HG03439 (cell line): Measurements from ENCODE around the gene LIN52.

Source experiments
- ATAC-seq: cut with Tn5 transposase; IDR thresholded peaks from one replicate; pipeline ENCODE4 v1.9.1; 2021; ENCODE audit warnings: mild to moderate bottlenecking, moderate library complexity; ENCODE audit not compliant: unreplicated experiment

LIN52 gene

DNA sequence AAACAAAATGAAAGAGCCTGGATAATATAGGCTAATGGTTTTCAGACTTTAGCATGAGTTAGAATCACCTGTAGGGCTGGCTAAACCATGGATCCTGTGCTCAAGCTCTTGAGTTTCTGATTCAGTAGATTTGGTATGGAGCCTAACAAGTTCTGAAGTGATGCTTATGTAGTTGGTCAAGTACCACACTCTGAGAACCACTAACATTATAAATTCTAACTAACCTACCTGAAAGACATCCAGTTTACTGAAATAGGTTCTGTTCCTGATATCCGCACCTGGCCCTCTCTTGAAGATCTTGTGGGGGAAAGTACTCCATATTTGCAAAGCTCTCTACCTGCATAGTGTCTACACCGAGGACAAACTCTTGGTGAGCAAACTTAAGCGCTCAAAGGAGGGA, 95.1 kb downstream of the LIN52 start:
- ATAC-seq = no peak

DNA sequence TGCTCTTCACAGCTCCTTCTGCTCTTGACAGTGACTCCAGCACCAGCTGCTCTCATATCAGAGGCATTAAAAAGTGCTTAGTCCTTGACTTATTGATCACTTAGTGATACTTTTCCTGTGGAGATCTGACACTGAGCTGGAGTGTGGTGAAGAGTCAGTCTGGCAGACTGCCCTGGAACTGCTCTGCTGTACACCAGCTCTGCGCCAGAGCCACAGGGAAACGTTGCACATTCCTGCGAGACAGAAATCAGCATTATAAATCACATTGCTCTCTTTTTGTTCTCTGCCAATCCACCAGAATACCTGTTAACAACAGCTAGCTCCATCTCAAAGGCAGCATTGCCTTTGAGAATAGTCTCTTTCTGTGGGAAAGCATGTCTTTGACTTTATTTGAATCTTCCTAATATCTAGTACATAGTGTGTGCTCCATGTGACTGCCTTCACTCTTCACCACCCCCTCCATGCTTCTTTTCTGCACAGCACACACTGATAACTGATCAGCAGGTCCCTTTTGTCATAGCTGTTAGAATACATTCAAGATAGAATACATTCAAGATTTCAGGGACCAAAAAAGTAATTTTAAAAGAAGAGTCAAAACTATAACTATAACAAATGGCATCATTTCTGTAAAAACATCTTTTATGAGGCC, 106.3 kb downstream of the LIN52 start:
- ATAC-seq = no peak

DNA sequence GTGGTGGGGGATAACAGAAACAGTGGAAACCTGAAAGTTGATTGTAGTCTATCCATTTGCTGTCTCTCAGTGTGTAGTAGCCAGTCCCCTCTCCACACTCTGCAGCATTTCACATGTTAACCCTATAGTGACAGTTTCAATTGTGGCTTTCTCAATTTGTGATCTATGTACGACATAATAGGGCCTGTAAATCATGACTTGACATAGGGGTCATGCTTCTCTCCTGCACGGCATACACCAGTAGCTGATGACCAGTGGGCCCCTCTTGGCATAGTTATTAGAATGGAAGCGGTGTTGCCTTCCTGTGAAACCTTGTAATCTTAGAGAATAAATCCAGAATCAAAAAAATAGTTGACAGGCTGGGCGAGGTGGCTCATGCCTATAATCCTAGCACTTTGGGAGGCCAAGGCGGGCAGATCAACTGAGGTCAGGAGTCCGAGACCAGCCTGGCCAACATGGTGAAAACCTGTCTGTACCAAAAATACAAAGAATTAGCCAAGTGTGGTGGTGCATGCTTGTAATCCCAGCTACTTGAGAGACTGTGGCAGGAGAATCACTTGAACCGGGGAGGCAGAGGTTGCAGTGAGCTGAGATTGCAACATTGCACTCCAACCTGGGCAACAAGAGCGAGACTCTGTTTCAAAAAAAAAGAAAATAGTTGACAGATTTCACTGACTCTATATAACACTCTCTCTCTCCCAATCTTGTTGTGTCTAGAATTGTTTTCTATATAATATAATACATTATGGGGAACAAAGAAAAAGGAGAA, 109.9 kb downstream of the LIN52 start:
- no peak for ATAC-seq

DNA sequence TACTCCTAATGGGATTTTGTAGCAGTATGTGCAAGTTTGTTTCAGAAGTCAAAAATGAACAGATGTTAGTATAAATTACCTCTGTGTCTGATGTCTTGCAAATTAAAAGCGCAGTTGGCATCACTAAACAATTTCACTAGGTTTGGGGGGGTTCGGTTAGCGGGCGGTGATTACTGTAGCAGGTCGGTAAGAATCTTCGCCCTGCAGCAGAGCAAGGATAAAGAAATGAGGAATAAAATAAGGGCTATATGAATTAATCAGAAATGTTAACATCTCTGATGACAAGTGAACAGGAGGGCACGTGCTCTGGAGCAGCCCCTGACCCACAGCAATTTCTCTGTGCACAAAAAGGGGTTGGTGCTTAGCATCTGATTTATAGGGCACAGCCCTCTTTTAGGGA, 110.9 kb downstream of the LIN52 start:
- no peak for ATAC-seq

DNA sequence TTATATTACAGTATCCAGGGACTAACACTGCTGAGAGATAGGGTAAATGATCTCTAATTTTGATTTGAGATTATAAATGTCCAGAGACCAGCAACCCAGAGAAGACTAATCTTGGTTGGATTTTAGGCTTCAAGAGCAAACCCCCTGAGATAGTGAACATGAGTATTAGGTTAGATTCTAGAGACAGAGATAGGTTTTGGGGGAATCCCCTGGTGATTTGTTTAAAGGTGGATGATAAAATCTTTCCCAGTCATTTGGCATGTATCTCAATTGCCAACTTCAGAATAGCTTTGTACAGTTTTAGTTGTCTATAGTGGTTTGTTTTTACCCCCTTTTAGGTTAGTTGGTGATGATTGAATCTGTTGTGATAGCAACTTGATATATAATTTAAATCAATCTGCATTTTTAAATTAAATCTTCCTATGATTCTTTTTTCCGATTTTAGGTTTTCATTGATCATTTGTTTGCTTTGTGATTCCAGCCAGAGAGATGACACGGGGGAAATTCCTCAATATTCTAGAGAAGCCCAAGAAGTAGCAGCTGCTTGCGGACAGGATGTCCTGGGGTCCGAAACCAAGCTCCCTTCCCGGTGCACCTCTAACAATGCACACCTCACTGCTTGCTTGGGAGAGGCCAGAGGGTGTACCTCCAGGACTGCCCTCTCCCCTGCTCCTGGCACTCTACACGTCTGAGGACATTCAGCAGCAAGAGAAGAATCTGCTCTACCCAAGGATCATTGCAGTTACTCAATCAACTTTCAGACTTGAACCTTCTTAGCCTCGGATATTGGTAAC, 113.9 kb downstream of the LIN52 start:
- no peak for ATAC-seq

DNA sequence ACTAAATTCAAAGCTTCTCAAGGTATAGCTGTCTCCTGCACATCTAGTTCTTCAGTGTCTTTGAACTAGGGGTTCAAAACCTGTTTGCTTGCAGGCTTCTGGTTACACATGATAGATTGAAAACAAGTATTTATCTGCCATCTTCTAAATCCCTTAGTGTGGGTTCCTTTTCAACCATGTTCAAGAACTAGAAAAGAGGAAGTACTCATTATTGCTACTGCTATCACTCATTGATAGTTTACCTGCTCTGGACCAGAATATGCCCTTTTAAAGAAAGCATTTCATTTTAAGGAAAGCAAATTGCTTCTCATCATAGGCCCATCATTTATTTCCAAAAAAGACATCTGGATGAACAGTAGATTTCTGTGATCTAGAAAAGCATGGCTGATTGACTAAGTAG, 117.4 kb downstream of the LIN52 start:
- no peak for ATAC-seq

DNA sequence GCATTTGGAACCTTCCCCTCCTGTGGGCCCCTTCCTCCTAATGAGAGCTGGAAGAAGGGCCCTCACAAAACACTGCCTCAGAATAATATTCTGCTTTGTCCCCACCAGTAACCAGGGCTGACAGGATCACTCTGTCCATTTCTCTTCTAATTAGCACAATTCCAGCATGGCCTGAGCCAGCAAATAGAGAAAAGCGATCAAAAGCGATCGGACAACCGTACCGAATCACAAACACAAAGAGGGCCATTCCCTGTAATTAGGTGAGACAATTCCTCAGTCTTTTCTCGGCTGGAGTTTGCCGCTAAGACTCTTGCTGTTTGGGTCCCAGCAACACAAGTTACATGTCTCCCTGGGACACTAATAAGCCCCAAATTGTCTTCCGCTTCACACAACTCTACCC, 118.9 kb downstream of the LIN52 start:
- no peak for ATAC-seq

DNA sequence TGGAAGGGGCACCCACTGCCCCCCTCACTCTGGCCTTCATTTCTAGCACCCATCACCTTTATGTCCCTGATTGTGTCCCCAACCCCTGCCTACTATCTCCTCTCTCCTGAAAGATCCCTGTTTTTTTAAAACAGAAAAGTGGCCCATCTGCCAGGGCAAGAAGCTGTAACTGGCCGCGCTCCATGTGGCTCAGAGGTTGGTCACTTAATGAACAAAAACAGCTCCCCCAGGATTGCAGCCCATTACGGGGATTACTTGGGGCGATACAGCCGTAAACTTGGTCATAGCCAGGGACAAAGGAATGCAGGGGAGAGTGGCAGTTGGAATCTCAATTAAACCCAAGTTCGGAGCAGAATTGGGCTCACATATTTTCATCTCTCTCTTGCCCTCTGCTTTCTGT, 119.7 kb downstream of the LIN52 start:
- no peak for ATAC-seq

DNA sequence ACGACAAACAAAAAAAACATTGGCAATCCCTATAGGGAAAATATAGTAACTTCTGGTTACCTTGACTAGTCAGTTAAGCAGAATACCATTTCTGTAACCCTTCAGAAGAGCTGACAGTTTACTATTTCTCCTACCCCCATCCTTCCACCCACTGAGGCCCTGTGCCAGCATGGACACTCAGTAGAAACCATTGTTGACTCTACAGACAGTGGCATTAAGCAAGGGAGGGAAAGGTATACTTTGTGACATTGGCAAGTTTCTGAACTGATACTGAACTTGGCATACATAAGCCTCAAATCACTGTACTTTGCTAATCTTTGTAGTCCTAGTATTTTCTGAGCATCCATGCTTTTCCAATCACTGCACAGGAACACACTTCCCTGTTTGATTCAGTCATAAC, 121.1 kb downstream of the LIN52 start:
- ATAC-seq = no peak

DNA sequence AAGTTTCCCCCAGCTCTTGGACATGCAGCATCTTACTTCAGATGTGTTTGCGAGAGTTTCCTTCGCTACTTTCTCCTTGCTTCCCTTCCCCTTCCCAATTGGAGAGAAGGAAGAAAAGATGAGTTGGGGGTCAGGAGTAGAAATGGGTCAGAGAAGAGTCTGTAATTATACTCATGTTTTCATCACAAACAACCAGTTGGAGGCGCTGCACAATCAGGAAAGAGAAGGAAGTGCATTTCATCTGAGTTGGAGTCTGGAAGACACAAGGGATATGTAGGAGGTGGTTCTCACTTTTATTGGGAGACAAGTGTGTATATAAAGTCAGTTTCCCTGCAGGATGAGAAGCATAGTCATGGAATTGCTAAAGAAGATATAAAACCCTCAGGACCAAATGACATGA, 123.2 kb downstream of the LIN52 start:
- no peak for ATAC-seq

DNA sequence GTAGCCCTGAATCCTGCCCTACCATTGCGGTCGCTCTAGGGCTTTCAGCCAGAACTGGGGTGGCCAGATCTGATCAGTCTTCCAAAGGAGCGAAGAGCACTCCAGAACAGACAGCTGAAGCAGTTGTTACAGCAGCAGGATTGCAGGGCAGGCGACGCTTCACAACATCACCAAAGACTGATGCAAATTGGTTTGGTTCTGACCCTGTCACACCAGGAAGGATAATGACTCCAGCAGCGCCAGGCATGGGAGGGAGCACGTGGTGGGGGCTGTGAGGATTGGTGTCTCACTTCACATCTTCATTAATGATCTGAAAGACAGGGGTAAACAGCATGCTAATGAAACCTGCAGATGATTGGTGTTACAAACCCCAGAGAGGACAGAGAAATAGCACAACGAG, 123.9 kb downstream of the LIN52 start:
- no peak for ATAC-seq

DNA sequence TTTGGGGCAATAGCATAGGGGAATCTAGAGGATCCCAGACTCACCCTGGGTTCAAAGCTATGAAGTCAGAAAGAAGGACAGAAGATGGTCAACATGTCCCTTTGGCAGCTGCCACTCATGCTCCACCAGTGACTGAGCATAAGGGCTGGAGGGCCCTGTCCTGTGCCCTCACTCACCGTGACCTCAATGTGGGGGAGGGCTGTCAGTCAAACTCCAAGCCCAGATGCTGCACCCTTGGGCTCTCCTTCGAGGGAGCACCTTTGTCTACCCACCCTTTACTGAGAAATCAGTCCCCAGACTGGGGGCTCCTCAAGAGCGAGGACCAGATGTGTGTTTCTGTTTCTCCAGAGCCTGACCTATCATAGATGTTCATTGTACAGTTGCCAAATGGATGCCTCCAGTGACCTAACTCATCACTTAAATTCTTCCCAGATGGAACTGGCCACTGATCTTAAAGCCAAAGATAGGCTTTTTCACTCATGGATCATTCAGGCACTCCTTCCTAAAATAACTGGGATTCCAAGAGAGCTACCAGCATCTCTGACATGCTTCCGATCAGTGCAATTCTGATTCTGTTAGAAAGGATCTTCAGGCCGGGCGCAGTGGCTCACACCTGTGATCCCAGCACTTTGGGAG, 127.3 kb downstream of the LIN52 start:
- no peak for ATAC-seq

DNA sequence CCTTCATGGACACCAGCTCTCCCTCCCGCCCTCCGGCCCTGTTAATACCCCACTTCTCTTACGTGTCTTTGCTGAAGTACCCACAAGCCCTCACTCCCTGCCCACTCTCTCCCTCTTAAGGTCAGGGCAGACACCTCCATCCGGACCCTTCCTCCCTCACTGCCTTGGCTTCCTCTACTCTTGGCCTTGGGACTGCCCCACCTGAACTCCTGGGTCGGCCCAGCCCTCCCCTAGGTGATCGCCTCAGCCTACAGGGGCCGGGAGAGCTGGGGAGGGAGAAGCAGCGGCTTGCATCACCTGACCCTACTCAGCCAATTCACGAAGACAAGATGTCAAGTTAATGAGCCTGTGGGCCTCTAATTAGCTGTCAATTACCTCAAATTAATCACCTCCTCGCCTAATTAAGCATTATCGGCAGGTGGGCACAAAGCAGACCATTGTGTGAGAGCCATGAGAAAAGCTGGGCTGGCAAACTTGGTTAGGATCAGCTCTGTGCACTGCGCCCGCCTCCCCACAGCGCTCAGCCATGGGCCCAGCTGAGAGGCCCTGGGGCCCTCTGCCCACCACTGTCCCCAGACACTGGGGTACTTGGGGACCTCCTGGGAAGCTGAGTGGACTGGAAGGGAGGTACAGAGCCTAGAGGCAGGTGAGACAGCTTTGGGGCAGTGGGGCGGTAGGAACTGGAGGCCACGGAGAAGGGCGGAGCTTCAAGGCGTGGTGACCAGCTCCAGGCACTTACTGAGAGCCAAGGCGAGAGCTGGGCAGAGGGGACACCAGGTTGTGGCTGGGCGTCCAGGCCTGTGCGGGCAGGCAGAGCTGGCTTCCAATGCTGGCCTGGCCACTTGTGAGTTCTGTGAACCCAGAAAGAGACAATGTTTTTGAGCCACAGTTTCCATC, 129.4 kb downstream of the LIN52 start:
- ATAC-seq = no peak

DNA sequence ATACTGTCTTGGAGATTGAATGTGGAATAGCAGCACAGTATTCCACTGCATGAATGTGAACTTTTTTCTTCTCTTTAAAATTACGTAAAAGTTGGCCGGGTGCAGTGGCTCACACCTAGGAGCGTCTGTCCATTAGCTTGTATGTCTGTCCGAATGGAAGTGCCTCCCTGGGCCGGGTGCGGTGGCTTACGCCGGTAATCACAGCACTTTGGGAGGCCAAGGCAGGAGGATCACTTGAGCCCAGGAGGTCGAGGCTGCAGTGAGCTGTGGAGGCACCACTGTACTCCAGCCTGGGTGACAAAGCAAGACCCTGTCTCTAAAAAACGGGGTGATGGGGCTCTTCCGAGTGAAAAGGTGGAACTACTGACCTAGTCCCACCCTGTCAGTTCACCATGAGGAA, 131.9 kb downstream of the LIN52 start:
- no peak for ATAC-seq

DNA sequence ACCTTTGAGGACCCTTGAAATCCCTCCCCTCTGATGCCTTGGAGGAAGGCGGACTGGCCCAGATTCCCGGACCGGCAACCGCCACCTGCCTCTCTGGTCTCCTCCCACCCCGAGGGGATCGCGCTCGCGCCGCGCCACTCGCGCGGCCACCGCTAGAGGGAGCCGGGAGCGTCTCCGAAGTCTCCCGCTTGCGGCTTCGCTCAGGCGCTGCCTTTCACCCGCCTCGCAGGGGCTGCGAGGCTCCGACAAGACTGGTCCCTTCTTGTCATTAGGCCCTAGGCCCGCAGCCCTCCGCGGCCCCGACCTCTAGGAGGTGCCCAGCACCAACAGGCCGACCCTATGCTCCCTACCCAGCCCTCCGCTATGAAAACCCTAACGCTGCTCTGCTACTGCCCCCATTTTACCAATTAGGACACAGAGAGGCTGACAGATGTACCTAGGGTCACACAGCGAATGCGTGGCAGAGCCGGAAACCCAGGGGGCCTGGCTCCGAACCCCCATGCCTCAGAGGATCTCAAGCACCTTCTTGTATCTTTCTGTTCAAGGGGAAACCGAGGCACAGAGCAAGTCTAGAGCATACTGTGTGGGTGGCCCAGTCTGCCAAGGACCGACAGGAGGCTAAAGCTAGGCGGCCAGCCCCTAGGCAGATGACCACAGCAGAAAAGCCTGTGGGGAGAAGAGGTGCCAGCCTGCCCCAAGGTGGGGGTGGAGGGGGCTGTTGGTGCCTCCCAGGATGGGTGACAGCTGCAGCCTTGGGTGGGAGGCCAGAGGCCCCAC, 133.1 kb downstream of the LIN52 start:
- no peak for ATAC-seq

DNA sequence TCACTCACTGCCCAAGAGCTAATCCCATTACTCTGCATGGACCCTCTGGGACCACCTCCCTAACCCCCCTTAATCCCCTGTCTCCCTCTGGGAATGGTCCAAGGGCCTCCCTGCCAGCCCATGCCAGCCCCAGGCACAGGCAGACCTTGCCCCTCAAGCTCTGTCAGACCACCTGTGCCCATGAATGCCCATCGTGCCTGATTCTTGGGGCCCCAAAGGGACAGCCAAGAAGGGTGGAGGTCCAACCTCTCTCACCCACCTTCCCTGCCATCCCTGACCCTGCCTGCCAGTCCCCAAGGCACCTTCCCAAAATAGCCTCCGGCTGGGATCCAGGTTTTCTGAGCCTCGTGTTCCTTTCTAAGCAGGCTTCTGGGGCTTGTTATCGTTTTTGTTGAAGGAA, 133.7 kb downstream of the LIN52 start:
- no peak for ATAC-seq

DNA sequence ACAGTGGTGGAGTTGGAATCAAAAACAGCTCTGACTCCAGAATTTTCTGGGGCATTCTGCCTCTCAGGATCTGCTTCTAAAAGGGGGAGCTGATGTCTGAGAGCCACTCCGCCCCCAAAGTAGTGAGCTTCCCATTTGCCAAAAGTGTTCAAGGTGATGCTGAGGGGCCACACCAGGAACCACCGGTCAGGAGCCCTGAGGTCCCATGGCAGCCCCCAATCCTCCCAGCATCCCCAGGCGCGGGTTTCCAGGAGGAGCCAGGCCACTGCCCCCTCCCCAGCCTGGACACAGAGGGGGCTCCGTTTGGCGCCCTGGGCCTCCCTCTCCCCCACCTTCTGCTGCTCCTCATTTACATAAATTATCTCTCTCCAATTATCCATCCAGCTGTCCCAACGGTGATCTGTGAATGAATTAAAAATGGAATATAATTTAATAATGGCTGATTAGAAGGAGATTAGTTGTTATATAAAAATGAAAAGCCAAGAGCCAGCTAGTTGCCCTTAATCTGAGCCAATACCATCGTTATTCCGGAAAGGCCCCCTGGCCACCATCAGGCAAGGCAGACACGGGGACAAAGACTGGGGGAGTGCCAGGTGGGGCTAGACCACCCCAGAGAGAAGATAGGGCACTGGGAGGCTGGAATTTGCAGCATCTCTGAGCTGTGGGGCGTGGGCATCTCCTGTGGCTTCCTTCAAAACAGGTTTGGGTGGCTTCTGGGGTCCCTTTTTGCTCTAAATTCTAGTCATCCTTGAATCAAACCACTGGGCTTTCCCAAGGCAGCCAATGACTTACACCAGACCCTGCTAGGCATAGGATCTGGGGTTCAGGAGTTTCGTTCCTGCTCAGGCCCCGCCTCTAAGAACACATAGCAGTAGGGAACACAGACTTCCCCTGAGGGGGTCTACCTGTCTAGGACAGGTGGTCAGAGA, 134.8 kb downstream of the LIN52 start:
- no peak for ATAC-seq

DNA sequence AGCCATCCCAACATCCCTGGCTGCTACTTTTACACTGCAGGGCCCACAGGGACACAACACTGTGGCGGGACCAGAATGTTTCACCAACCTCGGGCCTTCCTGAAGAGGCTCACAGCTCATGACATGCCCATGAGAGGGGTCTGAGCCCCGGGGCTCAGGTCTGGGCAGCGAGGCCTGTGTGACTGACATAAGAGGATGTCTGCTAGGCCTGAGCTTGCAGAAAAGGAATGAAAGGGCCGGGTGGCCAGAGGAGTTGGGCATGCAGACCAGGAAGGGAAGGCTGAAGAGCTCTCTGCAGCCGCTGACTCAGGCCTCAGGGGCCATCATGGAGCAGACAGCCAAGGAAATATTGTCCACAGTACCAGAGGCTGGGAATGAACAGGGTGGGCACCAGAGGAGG, 136.2 kb downstream of the LIN52 start:
- ATAC-seq = no peak

DNA sequence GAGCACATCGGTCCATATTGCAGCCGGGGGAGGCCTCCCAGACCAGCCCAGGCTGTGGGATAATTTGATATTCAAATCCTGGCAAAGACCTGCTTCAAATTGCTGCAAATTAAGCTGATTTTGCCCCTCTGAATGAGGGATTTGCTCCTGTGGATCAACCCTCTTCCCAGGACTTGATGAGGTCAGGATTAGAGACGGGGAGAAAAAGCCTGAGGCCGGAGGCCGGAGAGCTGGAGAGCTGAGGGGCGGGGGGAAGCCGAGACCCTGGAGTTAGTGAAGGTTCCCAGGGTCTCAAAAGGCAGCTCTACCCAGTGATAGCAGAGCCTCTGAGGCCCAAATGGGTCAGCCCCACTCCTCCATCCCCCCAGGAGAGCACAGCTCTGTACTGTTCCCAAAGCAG, 137.0 kb downstream of the LIN52 start:
- no peak for ATAC-seq
